NCI-H524 treated with DMSO at 0.1 percent for 48 hours (cell line): Measurements from ENCODE around the gene TMEM131L.
"Not testable (repeated sequence)": the region's sequence is repeated elsewhere in the genome, so short reads cannot be mapped to it uniquely, and the experiment has no call there.

Experiments used
- DNase-seq: peaks from one replicate; lab custom pipeline; 2025; lab: John Stamatoyannopoulos, UW

The TMEM131L gene

DNA sequence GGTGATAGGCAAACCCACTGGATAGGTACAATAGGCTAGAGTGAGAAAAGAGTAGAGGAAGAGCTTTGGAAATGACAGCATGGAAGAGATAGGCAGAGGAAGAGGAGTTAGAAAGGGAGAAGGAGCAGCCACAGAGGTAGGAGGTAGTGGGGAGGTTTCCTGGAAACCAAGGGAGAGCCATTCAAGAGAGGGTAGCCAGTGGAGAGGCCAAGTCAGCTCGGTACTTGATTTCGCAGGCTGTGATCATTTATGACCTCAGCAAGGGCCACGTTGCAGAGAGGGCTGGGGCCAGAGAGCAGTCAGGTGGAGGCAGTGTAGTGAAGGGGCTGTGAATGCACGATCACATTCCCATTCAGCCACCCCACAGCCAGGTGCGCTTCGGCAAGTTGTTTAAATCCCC is 76.0 kb downstream of the TMEM131L start:
- DNase-seq, result no peak

DNA sequence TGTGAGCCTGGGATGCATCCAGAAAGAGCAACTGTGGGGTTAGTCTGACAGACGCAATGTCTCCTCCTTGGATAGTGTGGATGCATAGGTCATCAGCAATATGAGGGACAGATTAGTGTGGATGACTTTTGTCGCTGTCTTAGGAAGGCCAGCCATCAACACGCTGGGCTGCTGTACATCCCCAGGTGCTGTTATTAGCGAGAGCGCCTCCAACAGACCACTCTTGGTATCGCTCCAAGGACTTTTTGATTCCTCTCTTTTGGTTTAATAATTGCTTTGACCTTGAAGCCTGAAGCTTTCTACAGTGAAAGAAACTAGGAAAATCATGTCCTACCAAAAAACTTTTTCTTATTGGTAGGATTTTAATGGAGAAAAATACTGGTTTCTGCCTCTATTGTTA is 76.7 kb downstream of the TMEM131L start:
- DNase-seq, result no peak

DNA sequence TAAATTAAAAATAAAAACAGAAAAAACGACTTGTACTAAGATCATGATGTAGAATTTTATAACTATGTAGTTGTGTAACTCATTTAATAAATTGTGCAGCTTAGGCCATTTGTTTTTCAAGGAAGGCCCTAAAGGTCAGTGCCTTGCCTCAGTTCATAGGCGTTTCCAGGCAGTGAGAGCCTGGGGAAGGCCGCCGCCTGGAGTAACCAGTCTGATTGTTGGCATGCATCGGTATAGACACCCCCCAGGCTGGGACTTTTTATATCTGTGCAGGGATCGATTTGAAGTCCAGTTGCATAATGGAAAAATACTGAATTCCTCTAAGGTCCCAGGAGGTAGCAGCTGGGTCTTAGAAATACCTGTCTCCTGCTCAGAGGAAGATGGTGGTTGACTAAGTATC is 77.2 kb downstream of the TMEM131L start:
- DNase-seq, result no peak

DNA sequence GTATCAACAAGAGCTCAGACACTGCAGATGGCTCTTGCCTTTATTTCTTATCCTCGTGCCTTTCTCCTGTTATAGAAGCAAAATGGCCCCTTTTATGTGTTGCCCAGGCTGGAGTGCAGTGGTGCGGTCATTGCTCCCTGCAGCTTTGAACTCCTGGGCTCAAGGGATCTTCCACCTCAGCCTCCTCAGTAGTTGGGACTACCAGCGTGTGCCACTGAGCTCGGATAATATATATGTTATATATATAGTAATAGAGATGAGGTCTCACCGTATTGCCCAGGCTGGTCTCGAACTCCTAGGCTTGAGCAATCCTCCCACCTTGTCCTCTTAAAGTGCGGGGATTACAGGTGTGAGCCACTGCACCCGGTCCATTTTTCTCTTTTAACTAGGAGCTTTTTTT is 79.7 kb downstream of the TMEM131L start:
- no peak for DNase-seq

DNA sequence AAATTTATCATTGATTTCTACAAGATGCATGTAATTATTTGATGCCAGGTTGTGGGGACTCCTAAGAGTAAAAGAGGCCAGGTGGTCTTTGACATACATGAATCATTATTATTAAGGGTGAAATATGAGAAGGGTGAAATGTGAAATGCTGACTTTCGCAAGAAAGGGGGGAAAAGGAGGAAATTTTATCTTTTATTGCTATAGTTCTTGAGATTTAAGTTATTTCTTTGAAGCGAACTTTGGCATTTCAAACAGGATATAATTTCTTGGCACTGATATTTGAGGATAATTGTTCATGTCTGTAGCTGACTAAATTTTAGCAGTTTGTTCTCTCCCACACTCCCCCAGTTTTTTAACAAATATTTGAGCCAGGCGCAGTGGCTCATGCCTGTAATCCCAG is 80.1 kb downstream of the TMEM131L start:
- peak; percentile 36 for DNase-seq

DNA sequence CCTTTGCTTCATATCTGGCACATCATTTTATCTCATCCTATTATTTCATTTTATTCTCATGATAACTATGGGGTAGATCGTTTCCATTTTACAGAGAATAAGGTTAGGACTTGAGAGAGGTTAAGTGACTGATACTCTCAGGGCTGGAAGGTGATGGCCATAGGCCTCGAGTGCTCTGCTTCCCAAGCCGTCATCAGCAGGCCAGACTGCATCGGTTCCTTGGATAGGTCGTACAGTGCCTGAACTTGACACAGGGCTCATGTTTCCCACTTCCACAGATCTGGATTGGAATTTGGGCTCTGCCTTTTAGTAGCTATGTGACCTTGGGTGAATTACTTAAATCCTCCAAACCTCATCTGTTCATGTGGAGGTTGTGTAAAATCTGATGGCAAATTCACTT is 81.4 kb downstream of the TMEM131L start:
- peak; percentile 48 for DNase-seq

DNA sequence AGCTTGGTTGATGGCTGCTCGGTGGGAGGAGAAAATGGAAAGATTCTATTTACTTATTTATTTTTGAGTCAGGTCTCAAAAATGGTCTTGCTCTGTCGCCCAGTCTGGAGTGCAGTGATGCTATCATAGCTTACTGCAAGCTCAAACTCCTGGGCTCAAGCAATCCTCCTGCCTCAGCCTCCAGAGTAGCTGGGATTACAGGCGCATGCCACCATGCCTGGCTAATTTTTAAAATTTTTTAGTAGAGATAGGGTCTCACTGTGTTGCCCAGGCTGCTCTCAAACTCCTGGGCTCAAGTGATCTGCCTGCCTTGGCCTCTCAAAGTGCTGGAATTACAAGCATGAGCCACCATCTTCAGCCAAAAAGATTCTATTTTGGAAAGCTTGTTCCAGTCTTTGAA is 82.7 kb downstream of the TMEM131L start:
- DNase-seq, result not testable (repeated sequence)

DNA sequence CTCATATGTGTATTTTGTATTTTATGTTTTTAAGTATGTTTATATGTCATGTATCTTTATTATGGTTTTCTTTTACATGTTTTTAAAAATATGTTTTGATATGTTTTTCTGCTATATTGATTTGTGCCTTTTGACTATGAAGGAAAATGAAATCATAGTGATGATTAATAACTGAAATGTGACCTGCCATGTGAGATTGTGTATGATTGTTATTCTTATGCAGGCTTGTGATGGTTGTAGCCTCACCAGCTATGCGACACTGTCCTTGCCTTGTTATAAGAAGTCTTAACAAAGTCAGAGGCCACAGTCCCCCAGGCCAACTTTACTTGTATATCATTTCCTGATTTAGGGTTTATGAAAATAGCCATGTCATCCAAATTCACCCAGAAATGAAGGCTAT is 83.2 kb downstream of the TMEM131L start:
- DNase-seq, result no peak

DNA sequence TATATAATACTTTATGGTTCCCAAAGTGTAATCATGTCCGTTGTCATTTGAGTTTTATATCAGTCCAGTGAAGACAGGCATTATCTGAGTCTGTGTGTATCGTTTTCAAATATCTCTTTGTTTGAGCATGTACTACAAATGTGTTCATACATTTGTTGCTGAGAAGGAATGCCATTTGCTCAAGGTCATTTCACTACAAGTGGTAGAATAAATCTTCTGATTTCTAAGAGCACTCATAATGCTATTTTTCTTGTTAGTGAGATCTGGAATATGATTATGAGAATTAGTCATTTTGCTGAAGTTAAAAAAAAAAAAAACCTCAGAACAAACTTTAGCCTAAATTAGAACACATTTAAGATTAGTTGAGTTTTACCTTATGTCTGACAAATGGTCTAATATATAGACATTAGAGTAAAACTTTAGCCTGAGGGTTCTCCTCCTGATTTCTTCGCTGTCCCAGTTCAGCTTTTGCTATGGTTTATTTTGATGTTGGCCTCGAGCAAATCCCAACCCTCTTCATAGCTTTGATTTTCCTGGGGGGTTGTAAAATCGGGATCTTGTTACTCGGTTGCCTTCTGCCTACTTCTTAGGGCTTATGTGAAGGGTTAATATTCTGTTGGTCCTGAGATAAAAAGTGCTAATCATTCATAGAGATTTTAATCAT is 87.1 kb downstream of the TMEM131L start:
- no peak for DNase-seq

DNA sequence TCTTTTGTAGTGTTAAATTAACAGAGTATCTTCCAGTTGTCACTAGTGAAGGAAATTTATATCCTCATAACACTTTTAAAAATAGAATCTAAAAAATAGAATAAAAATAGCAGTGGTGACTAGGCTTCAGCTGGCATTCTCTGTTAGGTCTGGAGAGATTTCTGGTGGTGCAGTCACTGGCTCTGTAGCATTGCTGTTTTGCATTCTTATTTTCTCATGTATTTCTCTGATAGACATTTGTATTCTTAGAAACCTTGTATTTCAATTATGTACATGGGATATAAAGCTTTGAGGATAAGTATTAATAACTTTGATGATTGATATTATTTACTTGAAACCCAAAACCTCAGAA is 87.6 kb downstream of the TMEM131L start:
- DNase-seq, result no peak

DNA sequence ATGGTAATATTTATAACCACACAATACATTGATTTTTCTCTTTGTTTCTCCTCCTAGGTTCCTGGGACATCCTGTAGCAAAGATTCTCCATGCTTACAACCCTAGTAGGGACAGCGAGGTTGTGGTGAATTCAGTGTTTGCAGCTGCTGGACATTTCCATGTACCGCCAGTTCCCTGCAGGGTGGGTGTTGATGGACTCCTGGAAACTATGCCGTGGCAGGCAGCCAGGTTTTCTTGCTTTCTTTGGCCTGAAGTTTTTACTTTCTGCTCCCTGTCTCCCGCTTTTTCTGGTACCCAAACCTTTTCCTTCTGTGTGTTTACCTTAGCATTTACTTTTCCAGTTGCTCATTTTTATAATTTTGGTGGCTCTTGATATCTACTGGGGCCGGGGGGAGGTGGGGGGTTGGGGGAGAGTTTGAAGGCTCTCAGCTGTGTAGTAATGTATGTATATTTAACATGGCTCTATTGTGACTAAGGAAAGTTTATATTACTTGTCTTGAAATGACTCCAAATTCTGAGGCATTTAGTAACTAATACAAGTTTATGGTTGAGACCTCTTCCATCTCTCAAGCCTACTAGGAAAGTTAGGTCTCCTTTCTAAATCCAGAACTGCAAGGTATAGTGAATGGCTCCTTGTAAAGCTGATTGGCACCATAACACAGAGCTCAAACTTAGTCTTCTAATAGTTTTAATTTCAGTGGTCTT is 89.7 kb downstream of the TMEM131L start:
- no peak for DNase-seq

DNA sequence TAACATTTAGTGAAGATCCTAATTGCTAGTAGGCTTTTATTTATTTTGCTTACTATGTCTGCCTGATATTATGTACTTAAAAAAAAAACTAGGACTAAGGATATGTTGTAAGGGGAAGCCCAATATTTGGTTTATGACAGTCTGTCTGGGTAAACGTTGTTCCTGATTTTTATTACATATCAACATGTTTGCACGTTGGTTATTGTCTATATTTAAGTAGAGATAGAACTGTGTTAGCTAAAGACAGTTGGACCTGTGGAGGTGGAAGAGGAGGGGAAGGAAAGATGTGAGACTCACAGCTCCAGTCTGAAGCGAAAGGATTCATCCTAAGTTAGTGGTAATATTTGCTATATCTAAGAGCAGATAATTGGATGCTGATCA is 90.3 kb downstream of the TMEM131L start:
- DNase-seq, result no peak

DNA sequence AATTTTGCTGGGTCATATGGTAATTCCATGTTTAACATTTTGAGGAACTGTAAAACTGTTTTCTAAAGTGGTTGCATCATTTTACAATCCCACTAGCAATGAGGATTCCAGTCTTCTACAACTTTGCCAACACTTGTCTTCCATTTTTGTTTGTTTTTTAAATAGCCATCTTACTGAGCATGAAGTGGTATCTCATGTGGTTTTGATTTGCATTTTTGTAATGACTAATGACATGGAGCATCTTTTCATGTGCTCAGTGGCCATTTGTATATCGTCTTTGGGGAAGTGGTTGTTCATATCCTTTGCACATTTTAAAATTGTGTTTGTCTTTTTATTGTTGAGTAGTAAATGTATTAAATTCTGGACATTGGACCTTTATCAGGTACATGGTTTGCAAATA is 94.7 kb downstream of the TMEM131L start:
- no peak for DNase-seq

DNA sequence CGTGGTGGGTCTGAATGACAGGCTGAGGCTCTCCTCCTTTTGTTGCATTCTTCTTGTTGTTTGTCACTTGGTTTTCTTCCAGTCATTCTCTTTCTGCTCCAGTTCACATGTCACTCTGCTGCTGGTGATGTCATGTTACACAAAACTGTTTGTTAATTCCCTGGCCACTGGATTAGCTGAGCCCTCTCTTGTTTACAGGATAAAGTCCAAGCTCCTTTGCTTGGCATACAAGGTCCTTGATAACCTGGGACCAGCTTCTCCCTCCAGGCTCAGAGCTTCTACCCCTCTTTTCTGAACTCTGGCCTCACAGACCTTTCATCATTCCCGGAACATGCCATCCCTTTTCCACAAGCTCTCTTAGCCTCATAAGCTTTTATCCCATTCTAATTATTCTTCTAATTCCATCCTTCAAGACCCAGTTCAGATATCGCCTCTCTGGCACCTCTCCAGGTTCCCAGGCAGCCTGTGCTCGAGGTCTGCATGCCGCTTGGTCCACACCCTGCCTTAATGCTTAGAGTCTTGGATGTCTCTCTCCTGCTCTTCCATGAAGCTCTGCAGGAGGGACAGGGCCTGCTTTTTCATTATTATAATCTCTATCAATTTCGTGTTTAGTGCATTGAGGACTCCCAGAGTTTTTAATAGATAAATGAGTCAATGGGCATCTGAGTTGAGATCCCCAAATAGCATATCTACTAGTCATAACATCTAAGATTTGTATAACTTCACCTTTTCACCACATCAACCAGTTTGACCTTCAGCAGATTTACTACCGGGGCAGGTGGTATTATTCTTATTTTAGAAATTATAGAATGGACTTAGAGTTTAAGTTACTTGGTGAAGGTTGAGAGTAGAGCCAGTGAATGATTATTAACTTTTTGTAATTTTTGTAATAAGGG is 98.7 kb downstream of the TMEM131L start:
- peak; percentile 41 for DNase-seq

DNA sequence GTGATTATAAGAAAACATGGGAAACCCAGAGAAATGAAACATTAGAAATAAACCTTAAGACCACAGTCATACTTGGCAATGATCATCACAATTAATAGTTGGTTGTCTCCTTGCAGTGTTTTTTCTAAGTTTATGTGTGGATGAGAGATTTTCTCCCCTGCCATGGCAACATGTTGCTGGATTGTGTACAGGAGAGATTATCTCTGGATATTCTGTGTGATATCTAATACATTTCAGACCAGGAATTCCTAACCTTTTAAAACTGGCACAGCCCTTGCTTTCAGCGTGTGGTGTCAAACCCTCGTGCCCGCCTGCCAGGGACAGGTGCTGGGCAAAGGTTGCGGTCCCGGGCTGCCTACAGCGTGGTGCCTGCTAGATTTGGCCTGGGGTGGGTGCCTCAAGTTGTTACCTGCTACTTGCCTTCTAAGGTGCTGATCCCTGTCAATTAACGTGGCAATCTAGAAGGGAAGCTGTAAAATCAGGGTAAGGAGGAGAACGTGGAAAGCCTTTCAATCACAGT is 100.5 kb downstream of the TMEM131L start:
- DNase-seq, result no peak

DNA sequence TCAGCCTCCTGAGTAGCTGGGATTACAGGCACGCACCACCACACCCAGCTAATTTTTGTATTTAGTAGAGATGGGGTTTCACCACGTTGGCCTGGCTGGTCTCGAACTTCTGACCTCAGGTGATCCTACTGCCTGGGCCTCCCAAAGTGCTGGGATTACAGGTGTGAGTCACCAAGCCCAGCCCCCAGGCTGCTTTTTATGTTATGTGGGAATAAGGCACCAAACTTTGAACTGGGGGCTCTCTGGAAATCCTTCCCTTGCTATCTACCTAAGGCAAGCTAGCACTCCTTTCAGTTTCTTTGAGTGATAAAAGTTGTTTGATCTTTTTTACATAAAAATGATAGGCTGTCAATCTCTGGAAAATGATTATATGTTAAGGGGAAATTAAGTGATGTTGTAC is 101.5 kb downstream of the TMEM131L start:
- not testable (repeated sequence) for DNase-seq

DNA sequence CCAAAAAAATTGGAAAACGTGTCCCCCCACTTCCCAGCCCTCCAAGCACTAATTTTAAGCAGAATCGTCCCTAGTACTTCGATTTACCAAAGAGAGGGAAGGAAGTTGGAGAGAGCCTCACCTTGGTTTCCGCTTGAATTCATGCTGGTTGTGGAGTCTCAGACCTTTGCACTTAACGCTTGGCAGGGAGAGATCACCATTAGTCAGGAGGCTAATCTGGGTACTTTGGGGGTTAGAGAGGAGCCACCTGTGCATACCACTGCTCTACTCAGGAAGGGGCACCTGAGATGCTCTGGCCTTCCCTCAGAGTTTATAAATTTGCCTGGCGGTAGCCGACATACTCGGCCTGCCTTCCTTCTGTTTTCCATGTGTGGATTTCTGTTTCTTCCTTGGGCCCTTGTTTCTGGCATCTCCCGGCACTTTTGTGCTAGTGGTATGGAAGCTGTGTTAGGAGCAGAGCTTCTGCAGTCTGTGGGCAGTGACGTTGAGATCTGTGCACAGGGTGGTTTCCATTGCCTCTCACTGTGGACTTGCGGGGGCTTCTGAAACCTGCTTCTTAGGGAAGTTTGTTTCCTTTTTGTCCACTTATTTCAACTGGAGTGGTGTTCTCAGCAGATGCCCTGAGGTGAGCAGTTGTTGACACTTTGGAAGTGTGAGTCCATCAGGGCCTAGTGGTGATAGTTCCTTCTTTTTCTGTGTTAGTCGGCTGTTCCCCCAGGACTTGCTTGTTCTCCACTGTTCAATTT is 104.2 kb downstream of the TMEM131L start:
- no peak for DNase-seq

DNA sequence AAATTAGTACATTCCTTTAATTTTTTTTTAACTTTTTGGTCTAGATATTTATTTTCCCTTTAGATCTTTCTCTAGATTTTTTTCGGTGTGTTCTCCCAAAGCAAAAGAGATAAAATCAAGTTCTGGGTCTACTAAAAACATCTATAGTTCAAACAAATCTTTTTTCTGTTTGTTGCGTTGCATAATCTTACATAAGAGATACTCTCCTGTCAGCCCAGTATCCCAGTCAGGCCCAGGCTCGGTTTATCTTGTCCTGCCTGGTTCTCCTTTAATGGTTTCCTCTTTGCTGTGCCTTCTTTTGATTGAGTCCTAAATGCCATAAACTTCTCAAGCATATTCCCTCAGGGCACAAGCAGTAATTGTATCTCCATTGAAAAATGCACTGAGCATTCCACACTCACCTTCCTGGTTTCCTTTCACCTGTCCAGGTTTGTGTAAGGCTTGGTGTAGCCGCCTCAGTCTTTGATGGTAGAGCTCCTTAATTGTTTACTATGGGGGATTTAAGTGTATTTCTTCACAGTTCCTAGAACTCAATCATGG is 104.9 kb downstream of the TMEM131L start:
- no peak for DNase-seq

DNA sequence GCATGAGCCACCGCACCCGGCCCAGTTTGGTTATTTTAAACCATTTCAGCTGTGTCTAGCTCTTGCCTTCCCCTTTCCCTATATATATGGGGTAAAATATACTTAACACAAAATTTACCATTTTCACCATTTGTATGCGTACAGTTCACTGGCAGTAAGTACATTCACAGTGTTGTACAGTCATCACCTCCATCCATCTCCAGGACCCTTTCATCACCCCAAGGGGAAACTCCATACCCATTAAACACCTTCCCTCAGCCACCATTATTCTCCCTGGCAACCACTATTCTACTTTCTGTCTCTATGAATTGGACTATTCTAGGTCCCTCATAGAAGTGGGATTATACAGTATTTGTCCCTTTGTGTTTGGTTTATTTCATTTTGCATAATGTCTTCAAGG is 106.4 kb downstream of the TMEM131L start:
- no peak for DNase-seq

DNA sequence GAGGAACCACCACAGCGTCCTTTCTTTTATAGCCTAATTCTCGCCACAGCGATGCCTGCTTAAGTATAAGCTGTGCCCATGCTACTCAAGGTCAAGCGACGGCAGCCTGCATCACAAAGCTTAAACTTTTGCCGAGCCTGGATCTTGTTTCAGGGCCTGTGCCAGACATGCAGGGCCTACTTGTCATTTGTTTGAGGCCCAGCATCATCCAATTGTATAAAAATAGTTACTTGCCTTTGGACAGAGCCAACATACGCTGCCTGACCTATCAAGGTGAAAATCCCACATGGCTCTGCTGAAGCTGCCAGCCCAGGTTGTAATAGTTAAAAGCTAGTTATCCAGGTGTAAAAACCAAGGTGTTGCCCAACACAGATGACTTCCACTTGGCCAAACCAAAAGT is 107.1 kb downstream of the TMEM131L start:
- DNase-seq, result no peak

DNA sequence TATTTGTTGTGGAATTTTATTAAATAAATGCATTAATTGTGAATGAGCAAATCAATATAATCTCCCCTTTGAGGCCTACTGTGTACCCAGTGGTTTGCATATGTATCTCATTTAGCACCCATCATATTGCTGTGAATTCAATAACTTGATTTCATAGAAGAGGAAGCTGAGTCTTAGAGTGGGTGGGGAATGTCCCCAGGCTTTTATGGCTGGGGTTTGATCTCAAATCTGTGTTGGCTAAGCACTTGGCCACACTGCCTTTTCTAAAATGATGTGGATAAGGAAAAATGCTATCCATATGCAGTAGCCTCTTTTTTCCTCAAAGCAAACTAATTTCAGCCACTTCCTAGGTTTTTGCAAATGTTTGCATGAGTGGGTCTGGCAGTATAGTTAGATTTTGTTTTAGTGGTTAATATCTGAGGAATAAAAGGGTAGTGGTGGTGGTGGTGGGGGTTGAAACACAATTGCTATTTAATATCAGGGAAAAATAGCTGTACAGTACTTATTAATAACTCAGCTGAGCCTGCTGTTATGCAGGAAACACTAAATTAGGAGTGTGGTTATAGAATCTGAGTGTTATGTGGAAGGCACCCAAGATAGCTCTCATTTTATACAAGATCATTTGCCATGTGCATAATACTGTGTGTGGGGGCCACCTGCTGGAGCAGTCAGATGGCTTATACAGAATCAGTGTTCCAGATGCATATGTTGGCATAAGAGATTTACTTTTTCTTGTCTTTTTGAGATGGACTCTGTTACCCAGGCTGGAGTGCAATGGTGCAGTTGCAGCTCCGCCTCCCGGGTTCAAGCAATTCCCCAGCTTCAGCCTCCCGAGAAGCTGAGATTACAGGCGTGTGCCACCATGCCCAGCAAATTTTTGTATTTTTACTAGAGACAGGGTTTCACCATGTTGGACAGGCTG is 108.0 kb downstream of the TMEM131L start:
- DNase-seq, result peak; percentile 10
